Activated gamma-delta T cell (primary cell): ENCODE results near the gene ZMIZ2.
"Not testable (repeated sequence)": the region's sequence is repeated elsewhere in the genome, so short reads cannot be mapped to it uniquely, and the experiment has no call there.

Experiments used
- DNase-seq: peaks from one replicate; lab custom pipeline; 2025; lab: John Stamatoyannopoulos, UW

The ZMIZ2 gene

DNA sequence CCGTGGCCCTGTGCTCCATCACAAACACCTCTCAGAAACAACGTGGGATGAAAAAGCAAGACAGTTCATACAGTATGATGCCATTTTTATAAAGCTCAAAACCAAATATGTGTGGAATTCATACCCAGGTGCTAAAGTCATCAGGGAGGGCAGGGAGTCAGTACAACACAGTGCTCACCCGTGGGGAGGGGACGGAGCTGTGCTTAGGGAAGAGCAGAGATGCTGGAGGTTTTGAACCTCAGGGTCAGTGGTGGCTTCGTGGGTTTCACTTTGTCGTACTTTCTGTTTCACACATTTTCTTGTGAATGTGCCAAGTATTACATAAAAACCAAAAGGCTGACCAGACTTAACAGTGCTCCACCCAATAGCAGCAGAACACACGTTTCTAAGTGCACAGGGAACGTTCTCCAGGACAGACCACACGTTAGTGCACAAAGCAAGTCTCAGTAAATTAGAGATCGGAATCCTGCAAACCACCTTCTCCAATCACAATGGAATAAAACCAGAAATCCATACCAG, 21.2 kb downstream of the ZMIZ2 start:
- DNase-seq = no peak

GRCh38 chr7:44771358-44771757, 22.7 kb downstream of the ZMIZ2 start:
- no peak for DNase-seq

DNA sequence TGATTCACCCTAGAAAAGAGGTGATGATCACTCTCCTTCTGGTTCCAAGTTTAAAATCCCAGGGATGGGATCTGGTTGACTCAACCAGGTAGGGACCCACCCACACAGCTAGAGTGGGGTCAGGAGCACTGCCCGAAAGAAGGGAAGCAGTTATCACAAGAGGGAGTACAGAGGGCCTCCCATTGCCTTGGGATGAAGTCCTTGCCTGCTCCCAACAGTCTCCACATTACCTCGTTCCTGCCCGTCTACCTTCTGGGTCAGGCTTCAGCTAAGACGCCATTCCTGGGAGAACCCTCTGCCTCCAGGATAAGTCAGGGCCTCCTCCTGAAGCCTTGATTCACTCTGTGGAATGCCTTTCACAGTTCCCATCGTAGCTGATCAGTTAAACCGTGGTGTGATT, 23.8 kb downstream of the ZMIZ2 start:
- no peak for DNase-seq

GRCh38 chr7:44772867-44773266, 24.2 kb downstream of the ZMIZ2 start:
- no peak for DNase-seq

DNA sequence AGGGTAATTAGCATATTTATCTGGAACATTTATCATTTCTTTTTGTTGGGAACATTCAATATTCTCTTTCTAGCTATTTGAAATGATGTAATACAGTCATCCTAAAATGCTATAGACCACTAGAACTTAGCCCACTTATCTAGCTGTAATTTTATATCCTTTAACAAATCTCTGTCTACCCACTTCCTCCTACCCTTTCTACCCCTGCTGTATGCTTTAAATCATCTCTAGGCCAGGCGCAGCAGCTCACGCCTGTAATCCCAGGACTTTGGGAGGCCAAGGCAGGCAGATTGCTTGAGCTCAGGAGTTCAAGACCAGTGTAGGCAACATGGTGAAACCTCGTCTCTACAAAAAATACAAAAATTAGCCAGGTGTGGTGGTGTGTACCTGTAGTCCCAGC, 25.8 kb downstream of the ZMIZ2 start:
- not testable (repeated sequence) for DNase-seq

- DNase-seq = no peak
Observed at GRCh38 chr7:44775383-44776107, 26.9 kb downstream of the ZMIZ2 start.

DNA sequence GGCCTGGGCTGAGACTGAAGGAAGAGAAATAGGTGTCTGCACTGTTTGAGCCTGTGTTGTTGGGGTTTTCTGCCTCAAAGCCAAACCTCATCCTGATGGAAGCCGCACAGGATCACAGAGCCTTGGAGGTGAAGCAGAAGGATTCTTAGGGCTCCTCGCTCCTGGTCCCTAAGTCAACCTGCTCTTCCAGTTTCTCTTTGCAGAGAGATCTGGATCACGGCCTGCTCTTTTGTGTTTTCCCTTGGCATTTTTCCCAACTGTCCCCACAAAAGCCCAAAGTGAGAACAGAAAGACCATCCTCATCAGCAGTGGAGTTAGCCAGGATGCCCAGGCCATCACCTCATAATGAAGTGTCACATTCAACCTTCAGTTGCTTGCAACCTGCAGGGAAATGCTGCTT, 27.6 kb downstream of the ZMIZ2 start:
- no peak for DNase-seq

- no peak for DNase-seq
Observed at GRCh38 chr7:44782460-44782859, 33.8 kb downstream of the ZMIZ2 start.

DNA sequence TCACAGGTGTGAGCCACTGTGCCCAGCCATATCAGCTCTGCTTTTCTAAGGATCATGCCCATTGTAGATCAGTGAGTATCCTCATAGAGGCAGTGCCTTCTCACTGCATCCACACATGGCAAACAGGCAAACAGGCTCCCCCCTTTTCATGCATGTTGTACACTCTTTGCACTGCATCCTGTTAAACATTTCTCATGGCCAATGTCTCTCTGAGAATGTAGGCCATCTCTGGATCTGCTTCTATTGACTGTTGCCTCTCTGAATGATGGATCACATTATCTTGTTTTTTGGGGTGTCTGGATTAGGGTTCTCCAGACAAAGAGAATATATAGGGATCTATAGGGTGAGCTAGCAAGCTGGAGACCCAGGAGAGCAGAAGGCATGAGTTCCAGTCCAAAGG, 34.8 kb downstream of the ZMIZ2 start:
- DNase-seq = no peak

DNA sequence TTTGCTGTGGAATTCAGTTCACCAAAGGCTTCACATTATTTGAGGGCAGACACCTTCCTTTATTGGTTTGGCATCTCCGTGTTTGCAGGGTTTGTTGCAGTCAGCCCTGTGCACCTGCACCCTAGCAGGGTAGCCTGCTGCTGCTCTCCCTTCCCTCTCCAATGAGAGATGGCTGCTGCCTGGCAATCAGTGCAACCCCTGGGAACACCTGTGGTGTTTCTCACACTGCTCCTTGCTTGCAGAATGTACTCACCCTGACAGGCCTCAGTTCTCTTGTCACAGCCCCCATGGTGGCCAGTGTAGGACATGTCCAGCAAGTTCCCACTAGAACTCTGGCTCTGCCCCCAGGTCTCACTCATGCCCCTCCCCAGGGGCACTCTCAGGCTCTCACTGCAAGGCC, 35.7 kb downstream of the ZMIZ2 start:
- DNase-seq = no peak

- not testable (repeated sequence) for DNase-seq
Observed at GRCh38 chr7:44785218-44785617, 36.6 kb downstream of the ZMIZ2 start.

DNA sequence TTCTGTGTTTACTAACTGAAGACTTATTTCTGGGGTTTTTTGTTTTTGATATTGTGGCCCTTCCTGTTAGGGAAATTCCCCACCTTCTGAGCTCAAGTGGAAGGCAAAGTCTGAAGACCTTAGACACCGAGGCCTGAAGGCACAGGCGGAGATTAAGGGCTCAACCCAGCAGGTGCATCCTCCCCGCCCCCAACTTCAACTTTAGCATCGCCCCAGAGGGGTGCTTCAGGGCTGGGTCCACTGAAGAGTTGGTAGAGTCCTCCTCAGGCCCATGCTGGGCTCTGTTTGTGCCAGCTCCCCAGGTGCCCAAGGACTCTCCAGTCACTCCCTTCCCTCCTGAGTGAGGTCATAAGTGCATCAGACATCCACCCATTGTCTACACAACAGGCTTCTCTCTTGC, 38.4 kb downstream of the ZMIZ2 start:
- DNase-seq = no peak

- DNase-seq = no peak
Observed at GRCh38 chr7:44787762-44788161, 39.1 kb downstream of the ZMIZ2 start.

DNA sequence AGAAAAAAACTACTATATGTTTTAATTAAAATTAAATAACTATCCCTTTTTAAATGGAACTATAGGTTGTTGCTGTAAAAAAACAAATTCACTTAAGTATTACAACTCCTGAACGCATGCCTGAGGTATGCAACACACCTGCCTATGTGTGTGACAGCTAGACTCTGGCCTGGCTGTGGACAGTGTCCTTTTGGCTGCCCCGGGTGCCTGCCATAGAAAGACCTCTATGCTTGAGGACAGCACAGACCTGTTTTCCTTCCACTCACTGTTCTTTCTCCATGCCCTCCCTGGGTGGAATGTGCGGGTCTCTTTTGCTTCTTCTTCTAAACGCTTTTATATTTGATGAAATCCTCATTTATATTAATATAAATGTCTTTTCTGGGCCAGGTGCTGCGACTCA, 41.3 kb downstream of the ZMIZ2 start:
- no peak for DNase-seq

DNA sequence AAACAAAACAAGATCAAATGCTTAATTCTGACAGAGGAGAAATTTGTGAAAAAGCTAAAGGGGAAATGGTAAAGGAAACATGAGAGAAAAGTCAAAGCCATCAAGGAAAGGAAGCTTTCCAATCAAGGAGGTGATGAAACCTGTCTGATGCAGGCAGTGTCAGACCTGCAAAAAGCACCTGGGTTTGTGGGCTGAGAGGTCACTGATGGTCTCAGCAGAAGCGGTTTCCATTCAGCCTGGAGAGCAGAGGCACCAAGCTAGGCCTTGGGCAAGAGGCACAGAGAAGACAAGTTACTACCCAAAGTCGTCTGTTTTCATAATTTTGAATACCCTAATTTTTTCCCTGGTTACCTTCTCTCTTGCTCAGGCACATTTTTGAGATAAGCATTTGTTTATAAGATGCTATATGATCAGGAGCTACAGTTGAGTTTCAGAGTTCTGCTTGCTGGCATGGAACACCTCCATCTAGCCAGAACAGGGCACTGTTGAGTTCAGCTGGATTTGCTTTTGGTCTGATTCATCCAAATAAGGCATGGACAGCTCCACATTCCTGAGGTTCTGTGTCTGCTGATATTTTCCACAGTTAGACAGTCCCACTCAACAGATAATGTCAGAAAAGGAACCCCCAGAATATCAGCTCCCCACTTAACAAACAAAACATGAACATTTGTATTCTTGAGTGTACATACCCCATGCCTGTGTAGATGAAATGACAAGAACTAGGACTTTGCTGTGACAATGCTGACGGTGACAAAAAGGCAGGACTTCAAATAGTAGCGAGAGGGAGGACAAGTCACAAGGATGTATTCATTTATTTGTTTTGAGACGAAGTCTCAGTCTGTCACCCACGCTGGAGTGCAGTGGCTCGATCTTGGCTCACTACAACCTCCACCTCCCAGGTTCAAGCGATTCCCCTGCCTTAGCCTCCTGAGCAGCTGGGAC, 42.9 kb downstream of the ZMIZ2 start:
- DNase-seq = no peak

- DNase-seq = no peak
Observed at GRCh38 chr7:44793919-44794318, 45.3 kb downstream of the ZMIZ2 start.

GRCh38 chr7:44794331-44794730, 45.7 kb downstream of the ZMIZ2 start:
- DNase-seq = no peak

- DNase-seq = no peak
Observed at GRCh38 chr7:44796034-44796503, 47.4 kb downstream of the ZMIZ2 start.

- peak; percentile 97 for DNase-seq
Observed at GRCh38 chr7:44796504-44797328, 48.1 kb downstream of the ZMIZ2 start, which contains the start of gene PPIA. PPIA (plus strand) TSS chr7:44796681; CDS start chr7:44796725, 44 bp downstream.

GRCh38 chr7:44797329-44798258, 48.9 kb downstream of the ZMIZ2 start:
- DNase-seq = peak; percentile 72
